Stimulated activated CD4-positive, alpha-beta T cell treated with anti-CD3 and anti-CD28 coated beads, Interleukin-4, amount 100 ng/mL, for 1 hour (primary cell): ENCODE data around the gene DVL3.

ENCODE experiments used
- DNase-seq: peaks from one replicate; pipeline ENCODE4 v3.0.0-alpha.2; 2020

The DVL3 gene

GRCh38 chr3:184177767-184178306 lies 22.7 kb downstream of the DVL3 start:
- no peak for DNase-seq

GRCh38 chr3:184178521-184179138 lies 23.5 kb downstream of the DVL3 start:
- DNase-seq = no peak

DNA sequence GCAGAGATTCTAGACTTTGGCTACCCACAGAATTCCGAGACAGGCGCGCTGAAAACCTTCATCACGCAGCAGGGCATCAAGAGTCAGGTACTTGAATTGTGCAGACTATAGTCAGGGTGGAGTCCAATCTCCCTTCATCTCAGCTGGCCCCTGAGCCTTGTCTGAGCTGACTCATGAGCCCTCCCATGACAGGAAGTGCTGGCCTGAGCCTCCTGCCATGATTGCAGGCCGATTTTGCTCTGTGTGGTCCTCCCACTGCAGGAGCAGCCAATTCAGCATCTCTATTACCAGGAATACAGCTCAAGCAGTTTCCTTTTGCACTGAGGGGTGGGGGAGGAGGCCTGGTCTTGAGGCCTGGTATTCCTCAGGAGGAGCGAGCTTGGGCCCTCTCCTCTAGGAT lies 25.0 kb downstream of the DVL3 start:
- no peak for DNase-seq

GRCh38 chr3:184181596-184181995 lies 26.4 kb downstream of the DVL3 start:
- DNase-seq = no peak

DNA sequence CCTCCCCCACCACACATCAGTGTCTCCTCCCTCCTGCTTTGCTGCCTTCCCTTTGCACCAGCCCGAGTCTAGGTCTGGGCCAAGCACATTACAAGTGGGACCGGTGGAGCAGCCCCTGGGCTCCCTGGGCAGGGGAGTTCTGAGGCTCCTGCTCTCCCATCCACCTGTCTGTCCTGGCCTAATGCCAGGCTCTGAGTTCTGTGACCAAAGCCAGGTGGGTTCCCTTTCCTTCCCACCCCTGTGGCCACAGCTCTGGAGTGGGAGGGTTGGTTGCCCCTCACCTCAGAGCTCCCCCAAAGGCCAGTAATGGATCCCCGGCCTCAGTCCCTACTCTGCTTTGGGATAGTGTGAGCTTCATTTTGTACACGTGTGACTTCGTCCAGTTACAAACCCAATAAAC lies 28.5 kb downstream of the DVL3 start:
- DNase-seq = no peak

- no peak for DNase-seq
These were observed 29.5 kb downstream of the DVL3 start for GRCh38 chr3:184184546-184185230.

DNA sequence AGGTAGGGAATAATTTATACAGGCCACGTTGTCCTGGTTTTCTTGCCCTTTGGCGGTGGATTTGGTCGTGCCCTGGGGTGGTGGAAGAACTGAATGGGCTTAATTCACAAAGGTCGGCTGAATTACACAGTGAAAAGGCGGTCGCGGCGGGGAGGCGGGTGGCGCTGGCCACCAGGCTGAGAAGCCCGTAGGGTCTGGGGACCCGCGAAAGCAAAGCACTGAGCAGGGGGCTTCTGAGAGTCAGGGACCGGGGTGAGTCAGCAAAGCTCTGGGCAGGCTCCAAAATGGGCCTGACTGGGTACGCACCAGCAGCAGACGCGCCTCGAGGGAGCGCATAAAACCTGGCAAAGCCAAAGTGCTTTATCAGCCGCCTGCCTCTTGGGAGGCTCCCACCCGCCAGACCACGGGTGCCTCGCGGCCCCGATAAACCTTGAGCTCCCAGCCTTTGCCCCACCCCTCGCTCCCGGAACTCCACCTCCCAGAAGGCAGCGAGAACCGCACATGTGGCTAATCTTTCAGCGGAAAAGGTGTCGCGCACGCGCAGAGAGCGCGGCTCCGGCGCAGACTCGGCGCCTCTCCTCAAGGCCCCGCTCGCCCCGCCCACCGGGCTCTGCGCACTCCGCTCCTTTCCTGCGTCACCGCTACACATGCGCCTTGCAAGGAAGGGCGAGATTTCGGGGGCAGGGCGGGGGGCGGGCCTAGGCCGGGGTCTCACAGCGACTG lies 30.4 kb downstream of the DVL3 start:
- DNase-seq = peak; percentile 99

- no peak for DNase-seq
These were observed 31.2 kb downstream of the DVL3 start, which contains the start of gene ABCF3 for GRCh38 chr3:184186184-184186901. ABCF3 (plus strand) TSS chr3:184186199; CDS start chr3:184186208, 9 bp downstream.

DNA sequence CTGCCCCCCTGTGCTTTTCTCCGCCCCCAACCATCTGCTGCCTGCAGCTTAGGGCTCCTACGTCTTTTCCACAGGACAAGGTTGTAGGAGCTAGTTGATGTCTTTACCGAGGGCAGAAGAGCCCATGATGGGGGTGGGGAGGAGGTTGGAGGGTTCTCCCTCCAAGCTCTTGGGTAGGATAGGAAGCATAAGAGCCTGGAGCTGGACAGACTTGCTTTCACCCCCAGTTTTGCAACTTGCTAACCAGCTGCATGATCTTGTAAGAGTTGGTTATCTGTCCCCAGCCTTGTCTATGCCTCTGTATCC lies 31.7 kb downstream of the DVL3 start:
- DNase-seq = no peak

DNA sequence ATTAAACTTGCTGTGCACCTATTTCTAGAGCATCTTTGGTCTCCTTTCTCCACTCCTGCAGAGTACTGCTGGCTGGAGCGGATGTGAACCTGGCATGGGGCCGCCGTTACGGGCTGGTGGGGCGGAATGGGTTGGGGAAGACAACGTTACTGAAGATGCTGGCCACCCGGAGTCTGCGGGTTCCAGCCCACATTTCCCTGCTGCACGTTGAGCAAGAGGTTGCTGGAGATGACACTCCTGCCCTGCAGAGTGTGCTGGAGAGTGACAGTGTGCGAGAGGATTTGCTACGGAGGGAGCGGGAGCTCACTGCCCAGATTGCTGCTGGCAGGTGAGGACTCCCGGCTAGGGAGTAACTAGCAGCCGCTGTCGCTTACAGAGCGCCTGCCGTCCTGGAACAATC lies 32.9 kb downstream of the DVL3 start:
- DNase-seq = no peak

- DNase-seq = no peak
These were observed 34.2 kb downstream of the DVL3 start for GRCh38 chr3:184189421-184189820.

GRCh38 chr3:184192889-184193288 lies 37.7 kb downstream of the DVL3 start:
- DNase-seq = no peak

GRCh38 chr3:184193991-184194539 lies 38.9 kb downstream of the DVL3 start:
- DNase-seq = no peak

DNA sequence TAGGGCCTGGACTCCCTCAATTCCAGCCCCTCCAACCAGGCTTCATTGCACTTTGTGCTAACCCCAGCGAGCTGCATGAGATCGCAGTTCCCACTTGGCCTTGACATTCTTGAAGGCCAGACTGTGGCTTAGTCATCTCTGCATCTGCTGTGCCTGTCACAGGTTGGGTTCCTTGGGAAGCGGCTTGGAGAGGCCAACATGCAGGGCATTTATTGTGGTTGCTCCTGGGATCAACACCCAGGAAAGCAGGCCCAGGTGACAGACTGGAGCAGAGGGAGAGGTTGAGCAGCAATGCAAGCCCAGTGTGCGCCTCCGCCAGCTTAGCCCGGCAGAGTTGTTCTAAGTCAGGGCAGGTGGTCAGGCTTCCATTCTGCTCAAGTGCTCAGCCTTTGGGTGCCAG lies 41.4 kb downstream of the DVL3 start:
- no peak for DNase-seq

DNA sequence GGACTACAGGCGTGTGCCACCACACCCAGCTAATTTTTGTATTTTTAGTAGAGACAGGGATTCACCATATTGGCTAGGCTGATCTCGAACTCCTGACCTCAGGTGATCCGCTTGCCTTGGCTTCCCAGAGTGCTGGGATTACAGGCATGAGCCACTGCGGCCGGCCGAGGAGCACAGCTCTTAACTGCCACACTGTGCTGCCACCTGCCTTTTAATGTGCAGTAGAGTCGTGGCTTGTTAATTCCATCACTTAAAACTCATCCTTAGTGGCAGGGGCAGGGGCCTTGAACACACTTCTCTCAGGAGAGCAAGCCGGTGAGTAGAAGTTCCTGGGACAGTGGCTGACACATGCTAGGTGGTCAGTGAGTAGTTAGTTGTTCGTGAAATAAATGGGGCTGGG lies 43.3 kb downstream of the DVL3 start:
- no peak for DNase-seq

GRCh38 chr3:184200825-184201224 lies 45.6 kb downstream of the DVL3 start:
- DNase-seq = no peak

DNA sequence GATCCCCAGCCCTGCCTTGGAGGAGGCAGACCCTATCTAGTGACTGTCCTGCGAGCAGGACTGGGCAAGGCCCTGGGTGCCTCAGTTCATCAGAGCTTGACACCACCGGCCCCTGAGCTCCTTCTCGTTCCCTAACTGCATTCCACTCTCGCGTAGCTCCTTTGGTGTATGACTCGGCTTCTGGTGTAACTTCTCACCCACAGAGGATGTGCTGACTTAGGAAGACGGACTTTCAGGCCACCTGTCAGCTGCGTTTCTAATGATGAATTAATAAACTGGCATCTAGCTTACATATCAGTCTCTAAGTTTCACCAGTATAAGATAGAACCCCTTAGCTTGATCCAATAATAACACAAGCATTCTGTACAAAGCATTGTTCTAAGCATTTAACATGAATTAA lies 48.3 kb downstream of the DVL3 start:
- DNase-seq = no peak

GRCh38 chr3:184209146-184209923 lies 54.2 kb downstream of the DVL3 start:
- no peak for DNase-seq

DNA sequence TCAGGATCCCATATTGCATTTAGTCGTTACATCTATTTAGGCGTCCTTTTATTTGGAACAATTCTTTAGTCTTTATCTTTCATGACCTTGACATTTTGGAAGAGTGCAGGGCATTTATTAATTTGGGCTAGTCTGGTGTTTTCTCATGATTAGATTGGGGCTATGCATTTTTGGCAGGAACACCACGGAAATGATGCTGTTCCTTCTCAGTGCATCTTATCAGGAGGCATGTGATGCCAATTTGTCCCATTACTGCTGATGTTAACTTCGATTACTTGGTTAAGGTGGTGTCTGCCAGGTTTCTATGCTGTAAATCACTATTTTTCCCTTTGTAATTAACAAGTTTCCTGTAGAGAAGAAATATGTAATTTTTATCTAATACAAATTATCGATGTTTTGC lies 56.1 kb downstream of the DVL3 start:
- no peak for DNase-seq

DNA sequence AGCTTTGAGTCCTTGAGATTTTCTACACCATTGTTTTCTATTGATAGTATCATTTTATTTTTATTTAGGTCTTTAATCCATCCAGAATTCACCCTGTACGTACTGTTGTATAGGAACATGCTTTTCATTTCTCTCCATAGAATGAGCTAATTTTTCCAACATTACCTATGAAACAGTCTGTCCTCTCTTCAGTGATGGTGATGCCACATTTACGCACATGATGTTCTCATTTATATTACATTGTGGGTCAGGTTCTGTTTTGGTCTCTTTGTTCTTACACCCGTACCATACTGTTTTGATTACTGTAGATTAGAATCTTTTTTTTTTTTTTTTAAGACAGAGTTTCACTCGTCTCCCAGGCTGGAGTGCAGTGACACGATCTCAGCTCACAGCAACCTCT lies 56.5 kb downstream of the DVL3 start:
- DNase-seq = no peak

DNA sequence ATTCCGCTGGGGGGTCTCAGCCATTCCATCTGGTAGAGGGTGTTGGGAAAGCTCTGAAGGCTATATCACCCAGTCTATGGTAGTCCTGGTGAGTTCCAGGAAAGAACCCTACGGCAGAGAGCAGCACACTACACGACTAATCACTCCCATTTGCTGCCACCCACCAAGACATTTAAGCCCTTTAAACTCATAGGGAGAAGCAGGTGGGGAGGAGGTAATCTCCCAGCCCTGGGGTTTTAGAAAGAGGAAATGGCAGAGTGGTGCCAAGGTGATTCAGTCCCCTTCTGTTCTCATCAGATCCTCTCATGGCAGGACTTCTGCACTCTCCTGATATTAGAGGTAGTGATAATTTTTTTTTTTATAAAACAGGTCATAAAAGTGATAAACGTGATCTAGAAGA lies 63.6 kb downstream of the DVL3 start:
- DNase-seq = no peak

DNA sequence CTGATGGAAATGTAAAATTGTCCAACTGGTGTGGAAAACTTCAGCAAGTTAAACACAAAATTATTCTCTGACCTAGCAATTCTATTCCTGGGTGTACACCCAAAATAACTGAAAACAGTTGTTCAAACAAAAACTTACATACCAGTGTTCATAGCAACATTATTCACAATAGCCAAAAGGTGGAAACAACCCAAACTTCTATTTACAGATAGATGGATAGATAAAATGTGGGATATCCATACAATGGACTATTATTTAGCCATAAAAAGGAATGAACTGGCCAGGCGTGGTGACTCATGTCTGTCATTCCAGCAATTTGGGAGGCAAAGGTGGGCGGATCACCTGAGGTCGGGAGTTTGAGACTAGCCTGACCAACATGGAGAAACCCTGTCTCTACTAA lies 67.3 kb downstream of the DVL3 start:
- DNase-seq = no peak
